Measurements from ENCODE around the gene KCTD14. TPM values are rescaled to one million over a fixed set of nuclear protein-coding genes. Genes with fewer than 3 reads are reported as not detected.
"Not testable (repeated sequence)": the region's sequence is repeated elsewhere in the genome, so short reads cannot be mapped to it uniquely, and the experiment has no call there.

Gene KCTD14
- total RNA-seq, 2 donors from 2014 or later = 0.94 to 1.3 TPM

DNA sequence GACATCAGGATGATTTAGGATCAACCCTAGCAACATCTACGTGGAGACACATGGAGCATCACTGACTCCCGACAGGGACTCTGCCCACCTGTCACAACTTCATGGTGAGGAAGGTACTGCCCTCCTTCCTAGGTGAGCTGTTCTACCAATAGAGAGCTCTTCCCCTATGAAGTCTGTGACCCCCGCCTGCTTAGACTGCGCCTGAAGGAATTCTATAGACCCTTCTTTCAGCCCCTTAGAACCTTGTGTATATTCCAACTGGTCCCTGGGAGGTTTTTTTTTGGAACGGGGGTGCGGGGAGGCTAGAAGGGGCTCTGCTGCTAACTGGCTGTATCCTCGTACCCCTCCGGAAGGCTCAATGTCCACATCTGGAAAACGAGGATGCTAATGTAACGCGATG is 29.2 kb downstream of the KCTD14 start:
- DNase-seq (no peak), ATAC-seq (no peak)
- intact Hi-C loops (cut with DNase I) = loop anchor here in 1 of 2 donors (2.0 to 10.0 kb wide), 2 partner anchors 51 to 173 kb away; partner anchors contain the start of genes AAMDC and RSF1

DNA sequence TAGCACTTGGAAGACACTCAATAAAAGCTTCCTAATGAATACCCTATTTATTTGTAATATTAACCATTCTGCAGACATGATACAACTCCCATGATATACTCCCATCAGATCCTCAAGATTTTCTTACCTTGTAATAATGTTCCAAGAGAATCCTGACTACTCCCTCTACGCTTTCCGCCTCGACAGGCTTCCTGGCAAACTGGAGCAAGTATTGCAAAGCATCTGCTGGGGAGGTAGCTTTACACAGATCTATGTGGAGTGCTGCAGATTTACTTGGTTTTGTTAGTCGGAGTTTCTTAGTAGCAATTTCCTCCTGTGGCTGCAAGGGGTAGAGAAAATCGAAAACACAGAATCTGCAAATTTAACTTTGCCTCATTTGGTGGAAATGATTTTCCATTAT is 32.1 kb downstream of the KCTD14 start:
- no peak for ATAC-seq
- DNase-seq = no peak
- intact Hi-C loops (cut with DNase I) = loop anchor here in 1 of 2 donors (10.0 kb wide), 1 partner anchor 54 kb away; no protein-coding TSS in a partner anchor

GRCh38 chr11:77986456-77986855 is 36.6 kb downstream of the KCTD14 start:
- ATAC-seq; intact Hi-C loops (cut with DNase I); DNase-seq: not testable (repeated sequence)

GRCh38 chr11:77981346-77981947 is 41.6 kb downstream of the KCTD14 start:
- no peak for DNase-seq
- no peak for ATAC-seq
- intact Hi-C loops (cut with DNase I) = no loop called here

DNA sequence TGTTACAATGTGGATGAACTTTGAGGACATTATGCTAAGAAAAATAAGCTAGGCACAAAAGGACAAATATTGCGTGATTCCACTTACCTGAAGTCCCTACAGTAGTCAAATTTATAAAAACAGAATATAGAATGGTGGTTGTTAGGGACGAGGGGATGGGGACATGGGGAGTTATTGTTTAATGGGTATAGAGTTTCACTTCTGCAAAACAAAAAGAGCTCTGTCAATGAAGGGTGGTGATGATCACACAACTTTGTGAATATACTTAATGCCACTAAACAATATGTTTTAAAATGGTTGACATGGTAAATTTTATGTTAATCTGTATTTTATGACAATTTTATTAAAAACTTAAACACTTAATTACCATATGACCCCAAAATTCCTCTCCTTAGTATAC is 54.7 kb downstream of the KCTD14 start:
- DNase-seq = no peak
- ATAC-seq = no peak
- intact Hi-C loops (cut with DNase I) = no loop called here

GRCh38 chr11:77967753-77968152 is 55.3 kb downstream of the KCTD14 start:
- no peak for ATAC-seq
- DNase-seq = no peak
- intact Hi-C loops (cut with DNase I) = no loop called here

- ATAC-seq = no peak
- DNase-seq = no peak
- intact Hi-C loops (cut with DNase I) = no loop called here
Observed at GRCh38 chr11:77967121-77967520, 56.0 kb downstream of the KCTD14 start.

GRCh38 chr11:77966338-77966737 is 56.7 kb downstream of the KCTD14 start:
- intact Hi-C loops (cut with DNase I) = no loop called here
- DNase-seq (no peak), ATAC-seq (no peak)

Other genes starting within 250 kb of the KCTD14 start
- 10 to 100 TPM; 37.6 to 45.7 TPM for gene RSF1, start 202.6 kb downstream of the KCTD14 start, total RNA-seq
- gene AAMDC, start 202.1 kb downstream of the KCTD14 start, total RNA-seq = 10 to 100 TPM; 70.9 to 77.5 TPM
- 10 to 100 TPM; 15.9 to 17.7 TPM for gene INTS4, start 28.6 kb downstream of the KCTD14 start, total RNA-seq
- gene THRSP, start 40.6 kb upstream of the KCTD14 start, total RNA-seq = 10 to 100 TPM; 34.6 to 88.4 TPM
- 100 to 1,000 TPM; 276 to 291 TPM for gene NDUFC2, start 56.6 kb upstream of the KCTD14 start, total RNA-seq
- gene ALG8, start 116.3 kb upstream of the KCTD14 start, total RNA-seq = 10 to 100 TPM; 21.1 to 25.2 TPM
- gene KCTD21, start 165.3 kb upstream of the KCTD14 start, total RNA-seq = 1 to 10 TPM; 6.4 to 6.8 TPM
- 10 to 100 TPM in 1 of 2 donors, 1 to 10 TPM in 1; 6.5 to 10.6 TPM for gene USP35, start 165.6 kb upstream of the KCTD14 start, total RNA-seq